ENCODE data around the gene CRISPLD2.

DNA sequence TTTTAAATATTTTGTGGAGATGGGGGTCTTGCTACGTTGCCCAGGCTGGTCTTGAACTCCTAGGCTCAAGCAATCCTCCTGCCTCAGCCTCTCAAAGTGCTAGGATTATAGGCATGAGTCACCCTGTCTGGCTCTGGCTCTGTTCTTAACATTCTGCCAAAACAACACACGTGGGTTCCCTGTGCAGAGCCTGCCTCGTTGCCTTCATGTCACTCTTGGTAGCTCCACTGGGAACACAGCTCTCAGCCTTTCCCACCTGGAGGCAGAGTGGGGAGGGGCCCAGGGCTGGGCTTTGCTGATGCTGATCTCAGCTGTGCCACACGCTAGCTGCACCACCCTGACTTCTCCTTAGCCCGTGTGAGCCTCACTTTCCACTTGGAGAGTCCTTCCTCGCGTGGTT, 19.3 kb downstream of the CRISPLD2 start:
- TF ChIP-seq GATA2 (IDR thresholded peaks at IDR 0.05; ENCODE audit: low read depth, low read length) (no peak), GATA3 (IDR thresholded peaks at IDR 0.05; ENCODE audit: low read depth, low read length) (no peak)
